Stimulated activated CD4-positive, alpha-beta T cell treated with anti-CD3 and anti-CD28 coated beads, Interleukin-1b, Interleukin-23, amount 100 ng/mL, for 4 hours (primary cell): ENCODE measurements around the gene DSTN.
A peak's percentile ranks its signal among the peaks of the same experiment; 100 is the strongest.

ENCODE experiments used
- DNase-seq, 2 donors: peaks; one replicate each; pipeline ENCODE4 v3.0.0-alpha.2; 2020; ENCODE audit warnings: low read depth in 2 of 2

The DSTN gene

GRCh38 chr20:17549131-17549530 lies 20.7 kb upstream of the DSTN start:
- no peak for DNase-seq

- DNase-seq: no peak
These were observed 14.8 kb upstream of the DSTN start for GRCh38 chr20:17555106-17555505.

- DNase-seq: no peak
These were observed 12.8 kb upstream of the DSTN start for GRCh38 chr20:17556837-17557674.

- no peak for DNase-seq
These were observed 12.2 kb upstream of the DSTN start for GRCh38 chr20:17557675-17558006.

- DNase-seq: no peak
These were observed 11.5 kb upstream of the DSTN start for GRCh38 chr20:17558154-17558940.

- no peak for DNase-seq
These were observed 11.0 kb upstream of the DSTN start for GRCh38 chr20:17558941-17559304.

- no peak for DNase-seq
These were observed 10.5 kb upstream of the DSTN start for GRCh38 chr20:17559338-17559737.

GRCh38 chr20:17560344-17561074 lies 9.4 kb upstream of the DSTN start:
- DNase-seq: no peak

GRCh38 chr20:17562804-17563305 lies 7.0 kb upstream of the DSTN start:
- DNase-seq: no peak

GRCh38 chr20:17565169-17565845 lies 4.6 kb upstream of the DSTN start:
- no peak for DNase-seq

- DNase-seq: no peak
These were observed 3.5 kb upstream of the DSTN start for GRCh38 chr20:17566345-17566744.

- DNase-seq: no peak
These were observed 1.7 kb upstream of the DSTN start for GRCh38 chr20:17568045-17568788.

- peak in 1 of 2 donors; percentile 6 for DNase-seq
These were observed 828 bp upstream of the DSTN start for GRCh38 chr20:17568972-17569521.

GRCh38 chr20:17570347-17571152 lies 675 bp downstream of the DSTN start:
- DNase-seq: peak in 1 of 2 donors; percentile 19

GRCh38 chr20:17571153-17571527 lies 1.3 kb downstream of the DSTN start:
- no peak for DNase-seq

GRCh38 chr20:17572034-17572638 lies 2.3 kb downstream of the DSTN start:
- no peak for DNase-seq

GRCh38 chr20:17573463-17573862 lies 3.6 kb downstream of the DSTN start:
- no peak for DNase-seq

- DNase-seq: no peak
These were observed 6.3 kb downstream of the DSTN start for GRCh38 chr20:17576215-17576614.

- DNase-seq: no peak
These were observed 9.6 kb downstream of the DSTN start for GRCh38 chr20:17579369-17580039.
